GM12878 (cell line): ENCODE measurements around the gene TCEAL6. TPM values are rescaled to one million over a fixed set of nuclear protein-coding genes. Genes with fewer than 3 reads are reported as not detected.

Source experiments
- ATAC-seq: fragments of 200-7000 bp; cut with Tn5 transposase; 3 replicates; pipeline ENCODE4 v1.9.1; 2020; ENCODE audit warnings: mild to moderate bottlenecking, moderate library complexity
- BruUV-seq: library from RNA; stranded (reverse); fragments of 400-500 nt; replicated peaks from 2 replicates; lab custom pipeline; 2021; lab: Mats Ljungman, UMichigan
- CTCF ChIA-PET: fragments of 300-600 bp; sonication (Branson Sonifier 250); formaldehyde crosslinking; extraction: SDS; loops from one replicate; lab custom pipeline; 2021; ENCODE audit warnings: inconsistent platforms; lab: Yijun Ruan, JAX
- POLR2A ChIA-PET: fragments of 350-600 bp; formaldehyde crosslinking; extraction: SDS; loops from one replicate; lab custom pipeline; 2021; ENCODE audit warnings: inconsistent platforms; lab: Charles Lee
- RAD21 ChIA-PET: fragments of 300-600 bp; sonication (Branson Sonifier 250); formaldehyde crosslinking; loops from one replicate; lab custom pipeline; 2023; ENCODE audit warnings: antibody characterized with exemption; ENCODE audit not compliant: unreplicated experiment; lab: Charles Lee
- SMC1A ChIA-PET: fragments of 300-600 bp; sonication (Branson Sonifier 250); formaldehyde crosslinking; loops from one replicate; lab custom pipeline; 2023; ENCODE audit not compliant: unreplicated experiment, uncharacterized antibody; lab: Charles Lee
- DNase-seq: peaks from one replicate; pipeline ENCODE4 v3.0.0-alpha.2; 2011; ENCODE audit warnings: low read depth, low spot score
- FAIRE-seq: peaks from 3 replicates; lab custom pipeline; 2011; peaks lifted over from hg19 to GRCh38; lab: Jason Lieb, UNC
- H2AFZ ChIP-seq: 2 replicates; pipeline ENCODE4 v1.6.0; 2011; ENCODE audit warnings: low read depth, low read length, control low read depth; ENCODE audit not compliant: control insufficient read depth
- H3K27ac ChIP-seq: 2 replicates; pipeline ENCODE4 v1.5.1; 2011; ENCODE audit warnings: control low read depth; ENCODE audit not compliant: control insufficient read depth, insufficient read depth
- H3K27me3 ChIP-seq, 2 experiments: replicated peaks in 1 of 2; 2 replicates each; pipeline versions ENCODE4 v1.6.0 to v1.6.1; 2011; ENCODE audit warnings: low read length in 1 of 2; ENCODE audit not compliant: control insufficient read depth in 2 of 2, insufficient read depth in 2 of 2
- H3K36me3 ChIP-seq, 2 experiments: 2 replicates each; pipeline ENCODE4 v1.5.1; 2011; ENCODE audit warnings: low read length in 1 of 2; ENCODE audit not compliant: control insufficient read depth in 2 of 2, insufficient read depth in 2 of 2
- H3K4me1 ChIP-seq: 2 replicates; pipeline ENCODE4 v1.6.1; 2011; ENCODE audit warnings: mild to moderate bottlenecking, low read length, moderate library complexity, mixed read lengths; ENCODE audit not compliant: control insufficient read depth, insufficient read depth
- H3K4me2 ChIP-seq: 2 replicates; pipeline ENCODE4 v1.6.0; 2011; ENCODE audit warnings: control low read depth; ENCODE audit not compliant: control insufficient read depth, insufficient read depth
- H3K4me3 ChIP-seq: fragments of 200-600 bp; sonication (generic); 2 replicates; pipeline ENCODE4 v1.5.1; 2016
- H3K79me2 ChIP-seq: 2 replicates; pipeline ENCODE4 v1.6.0; 2011; ENCODE audit warnings: low read length; ENCODE audit not compliant: control insufficient read depth, insufficient read depth
- H3K9ac ChIP-seq: 2 replicates; pipeline ENCODE4 v1.8.0; 2011; ENCODE audit warnings: low read length, control low read depth, mixed read lengths; ENCODE audit not compliant: control insufficient read depth, insufficient read depth
- H3K9me3 ChIP-seq: replicated peaks from 3 replicates; pipeline ENCODE4 v1.5.1; 2011; ENCODE audit warnings: mild to moderate bottlenecking, low read length; ENCODE audit not compliant: control insufficient read depth, insufficient read depth
- H4K20me1 ChIP-seq: 2 replicates; pipeline ENCODE4 v1.6.0; 2011; ENCODE audit not compliant: control insufficient read depth, insufficient read depth
- ATF7 ChIP-seq: fragments of 450-650 bp; IDR thresholded peaks from 2 replicates; pipeline ENCODE4 v1.6.1; 2016; ENCODE audit warnings: low read depth, mild to moderate bottlenecking
- BCL11A ChIP-seq: IDR thresholded peaks from 2 replicates; pipeline ENCODE4 v1.6.1; 2011; ENCODE audit warnings: low read depth, low read length
- BMI1 ChIP-seq: fragments of 450-650 bp; IDR thresholded peaks from 2 replicates; pipeline ENCODE4 v1.6.1; 2016; ENCODE audit warnings: mild to moderate bottlenecking, moderate library complexity, borderline replicate concordance
- ELK1 ChIP-seq: IDR thresholded peaks from 2 replicates; pipeline ENCODE4 v1.6.1; 2012; ENCODE audit warnings: low read depth, low read length, improper control_type of control experiment
- ESRRA ChIP-seq: IDR thresholded peaks from 2 replicates; pipeline ENCODE4 v1.6.1; 2012; ENCODE audit warnings: mild to moderate bottlenecking, low read length, improper control_type of control experiment
- GATAD2B ChIP-seq: fragments of 450-650 bp; conservative IDR thresholded peaks from 2 replicates; pipeline ENCODE4 v1.6.1; 2017; ENCODE audit warnings: low read depth, mild to moderate bottlenecking, moderate library complexity
- IRF5 ChIP-seq: fragments of 450-650 bp; IDR thresholded peaks from 2 replicates; pipeline ENCODE4 v1.6.1; 2017; ENCODE audit warnings: borderline replicate concordance
- MEF2B ChIP-seq: fragments of 450-650 bp; IDR thresholded peaks from 2 replicates; pipeline ENCODE4 v1.6.1; 2018; ENCODE audit warnings: mild to moderate bottlenecking, moderate library complexity; ENCODE audit not compliant: partially characterized antibody, poor library complexity, severe bottlenecking
- MTA2 ChIP-seq: fragments of 450-650 bp; IDR thresholded peaks from 2 replicates; pipeline ENCODE4 v1.6.1; 2016; ENCODE audit warnings: low read depth, mild to moderate bottlenecking, moderate library complexity
- PML ChIP-seq: IDR thresholded peaks from 2 replicates; pipeline ENCODE4 v1.6.1; 2012; ENCODE audit warnings: low read length, inconsistent platforms
- POLR2AphosphoS5 ChIP-seq: IDR thresholded peaks from 2 replicates; pipeline ENCODE4 v1.6.1; 2011; ENCODE audit warnings: mild to moderate bottlenecking, low read length, inconsistent platforms
- SREBF1 ChIP-seq: IDR thresholded peaks from 2 replicates; pipeline ENCODE4 v1.6.1; 2012; ENCODE audit warnings: mild to moderate bottlenecking, low read length
- SREBF2 ChIP-seq: IDR thresholded peaks from 2 replicates; pipeline ENCODE4 v1.6.1; 2012; ENCODE audit warnings: mild to moderate bottlenecking, low read length
- STAT3 ChIP-seq: IDR thresholded peaks from 2 replicates; pipeline ENCODE4 v1.6.1; 2011; ENCODE audit warnings: low read depth, low read length, improper control_type of control experiment
- TAF1 ChIP-seq: IDR thresholded peaks from 2 replicates; pipeline ENCODE4 v1.6.1; 2011; ENCODE audit warnings: mild to moderate bottlenecking, low read depth, low read length, borderline replicate concordance
- TCF7 ChIP-seq: IDR thresholded peaks from 2 replicates; pipeline ENCODE4 v1.6.1; 2014; ENCODE audit warnings: antibody characterized with exemption, borderline replicate concordance
- YY1 ChIP-seq: IDR thresholded peaks from 2 replicates; pipeline ENCODE4 v1.6.1; 2011; ENCODE audit warnings: low read depth, mild to moderate bottlenecking, low read length
- ZNF207 ChIP-seq: fragments of 450-650 bp; IDR thresholded peaks from 2 replicates; pipeline ENCODE4 v1.6.1; 2014; ENCODE audit warnings: antibody characterized with exemption, mild to moderate bottlenecking, borderline replicate concordance
- WGBS: methylation state at CpG from one replicate; pipeline ENCODE4 v1.1.6; 2016; ENCODE audit warnings: low lambda C conversion rate; ENCODE audit not compliant: insufficient replicate concordance, insufficient coverage; ENCODE audit errors: missing lambda C conversion rate; 5-methylcytosine and 5-hydroxymethylcytosine counted together
- in situ Hi-C: fragments of 300-500 bp; cut with MboI; formaldehyde crosslinking; loops from 9 replicates; pipeline ENCODE4 v1.14.3; 2018; ENCODE audit warnings: mixed read lengths
- intact Hi-C: fragments of 100-400 bp; cut with micrococcal nuclease; formaldehyde crosslinking; loops from one replicate; pipeline ENCODE4 v1.14.2; 2022; ENCODE audit not compliant: unreplicated experiment
- polyA plus RNA-seq, 11 experiments: library from polyadenylated mRNA; depleted of rRNA in 4 of 11; unstranded in 6 of 11; stranded (reverse) in 5 of 11; fragments of >200 nt; fragmentation: Nextera tagmentation in 4 of 11; fragmentation: Illumina TruSeq in 1 of 11; extraction: Ambion mirVana in 4 of 11; extraction: Trizol in 1 of 11; gene quantifications; 1 replicate in 1 of 11; 2 replicates in 10 of 11; pipeline versions ENCODE4 v1.2.1 to v1.2.3, GENCODE V29; 2011 to 2016; ENCODE audit warnings: inconsistent platforms in 2 of 11, missing spikeins in 2 of 11, low read depth in 1 of 11
- total RNA-seq, 4 experiments: library from RNA; depleted of rRNA in 3 of 4; stranded (reverse); fragments of >200 nt in 3 of 4; fragmentation: Illumina TruSeq in 1 of 4; extraction: Trizol in 1 of 4; gene quantifications; 2 replicates each; pipeline versions ENCODE4 v1.2.1 to v1.2.3, GENCODE V29; 2013 to 2021
- TF ChIP-seq, protein P1 (sequence below): fragments of 450-650 bp; conservative IDR thresholded peaks from 2 replicates; pipeline ENCODE4 v1.6.1; 2017; ENCODE audit warnings: mild to moderate bottlenecking, moderate library complexity
- TF ChIP-seq, protein P2 (sequence below): fragments of 450-650 bp; IDR thresholded peaks from 2 replicates; pipeline ENCODE4 v1.6.1; 2014; ENCODE audit warnings: mild to moderate bottlenecking

The TCEAL6 gene
- total and polyA plus RNA-seq, 10 of the 15 experiments (the other 5 are each of a cell fraction or from before 2014, with no cell fraction given), result not detected

GRCh38 chrX:102115748-102116147 lies 26.5 kb downstream of the TCEAL6 start (continued):
- TF ChIP-seq GATAD2B (no peak), MTA2 (no peak), ZNF207 (no peak), PML (no peak)

- RAD21 ChIA-PET, result no interaction called here
- Histone ChIP-seq H3K4me3 (no peak overlapping the region), H3K79me2 (no peaks in the 10 kb centered on the region), H3K9me3 (no peaks in the 10 kb centered on the region; the same call in 1 of the 3 replicates), H3K27ac (no peak overlapping the region), H2AFZ (no peak overlapping the region), H3K9ac (no peak overlapping the region), H3K27me3 (no peaks in the 10 kb centered on the region), H3K4me2 (no peak overlapping the region), H3K4me1 (no peaks in the 10 kb centered on the region), H3K36me3 (no peaks in the 10 kb centered on the region), H4K20me1 (no peaks in the 10 kb centered on the region)
- no peak for FAIRE-seq
- intact Hi-C loops, result no loop called here
- no peak for ATAC-seq
- no TSS peak for BruUV-seq
- SMC1A ChIA-PET, result no interaction called here
- POLR2A ChIA-PET, result no interaction called here
- CTCF ChIA-PET, result no interaction called here
- TF ChIP-seq YY1 (no peak), ELK1 (no peak), TCF7 (no peak), SREBF1 (no peak), SREBF2 (no peak), IRF5 (no peak), ATF7 (no peak), POLR2AphosphoS5 (no peak), STAT3 (no peak), ESRRA (no peak), MEF2B (no peak), TAF1 (no peak), BMI1 (no peak), BCL11A (no peak)
- TF ChIP-seq, protein P1, sequence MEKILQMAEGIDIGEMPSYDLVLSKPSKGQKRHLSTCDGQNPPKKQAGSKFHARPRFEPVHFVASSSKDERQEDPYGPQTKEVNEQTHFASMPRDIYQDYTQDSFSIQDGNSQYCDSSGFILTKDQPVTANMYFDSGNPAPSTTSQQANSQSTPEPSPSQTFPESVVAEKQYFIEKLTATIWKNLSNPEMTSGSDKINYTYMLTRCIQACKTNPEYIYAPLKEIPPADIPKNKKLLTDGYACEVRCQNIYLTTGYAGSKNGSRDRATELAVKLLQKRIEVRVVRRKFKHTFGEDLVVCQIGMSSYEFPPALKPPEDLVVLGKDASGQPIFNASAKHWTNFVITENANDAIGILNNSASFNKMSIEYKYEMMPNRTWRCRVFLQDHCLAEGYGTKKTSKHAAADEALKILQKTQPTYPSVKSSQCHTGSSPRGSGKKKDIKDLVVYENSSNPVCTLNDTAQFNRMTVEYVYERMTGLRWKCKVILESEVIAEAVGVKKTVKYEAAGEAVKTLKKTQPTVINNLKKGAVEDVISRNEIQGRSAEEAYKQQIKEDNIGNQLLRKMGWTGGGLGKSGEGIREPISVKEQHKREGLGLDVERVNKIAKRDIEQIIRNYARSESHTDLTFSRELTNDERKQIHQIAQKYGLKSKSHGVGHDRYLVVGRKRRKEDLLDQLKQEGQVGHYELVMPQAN, result no peak
- TF ChIP-seq, protein P2, sequence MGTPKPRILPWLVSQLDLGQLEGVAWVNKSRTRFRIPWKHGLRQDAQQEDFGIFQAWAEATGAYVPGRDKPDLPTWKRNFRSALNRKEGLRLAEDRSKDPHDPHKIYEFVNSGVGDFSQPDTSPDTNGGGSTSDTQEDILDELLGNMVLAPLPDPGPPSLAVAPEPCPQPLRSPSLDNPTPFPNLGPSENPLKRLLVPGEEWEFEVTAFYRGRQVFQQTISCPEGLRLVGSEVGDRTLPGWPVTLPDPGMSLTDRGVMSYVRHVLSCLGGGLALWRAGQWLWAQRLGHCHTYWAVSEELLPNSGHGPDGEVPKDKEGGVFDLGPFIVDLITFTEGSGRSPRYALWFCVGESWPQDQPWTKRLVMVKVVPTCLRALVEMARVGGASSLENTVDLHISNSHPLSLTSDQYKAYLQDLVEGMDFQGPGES, result no peak
- no peak for DNase-seq
- WGBS, result 35% methylated on average over 4 of the region's 4 CpGs
- in situ Hi-C loops, result no loop called here
These were observed 28.9 kb downstream of the TCEAL6 start for GRCh38 chrX:102113367-102113766.
